ENCODE data around the gene CAMSAP1. TPM values are rescaled to one million over a fixed set of nuclear protein-coding genes. Genes with fewer than 3 reads are reported as not detected.
"Not testable (repeated sequence)": the region's sequence is repeated elsewhere in the genome, so short reads cannot be mapped to it uniquely, and the experiment has no call there.

CAMSAP1 gene
- total and polyA plus RNA-seq, 2 donors (not counting 1 experiment from before 2014, with no cell fraction given), result 5.0 to 18.8 TPM

DNA sequence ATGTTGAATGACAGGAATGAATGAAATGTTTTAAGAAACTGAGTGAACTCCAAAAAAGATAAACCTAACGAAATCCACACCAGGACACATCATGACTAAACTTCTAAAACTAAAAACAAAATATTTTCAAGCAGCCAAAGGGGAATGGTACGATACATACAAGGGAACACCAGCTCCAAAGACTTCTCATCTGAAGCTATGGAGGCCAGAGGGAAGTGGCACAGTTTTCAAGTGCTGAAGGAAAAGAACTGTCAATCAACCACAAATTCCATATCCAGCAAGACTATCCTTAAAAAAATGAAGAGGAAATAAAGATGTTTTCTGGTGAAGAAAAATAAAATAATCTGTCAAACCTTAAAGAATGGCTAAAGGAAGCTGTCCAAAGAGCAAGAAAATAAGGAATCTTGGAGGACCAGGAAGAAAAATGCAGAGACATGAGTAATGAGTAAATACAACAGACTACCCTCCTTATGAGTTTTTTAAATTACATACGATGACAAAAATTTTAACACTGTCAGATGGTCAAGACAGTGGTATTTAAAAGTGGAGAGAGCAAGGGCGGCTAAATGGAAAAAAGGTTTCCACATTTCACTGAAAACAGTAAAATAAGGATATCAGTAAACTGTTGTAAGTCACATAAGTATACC lies 12.0 kb downstream of the CAMSAP1 start:
- H3K9me3 ChIP-seq (ENCODE audit: control insufficient read depth, insufficient read depth, low read depth, low read length), result no peaks in the 10 kb centered on the region
- H3K36me3 ChIP-seq (ENCODE audit: control insufficient read depth, insufficient read depth, low read length), result no peaks in the 10 kb centered on the region
- no peak overlapping the region for H3K27ac ChIP-seq (ENCODE audit: insufficient read depth, low read length)
- no peaks in the 10 kb centered on the region for H4K20me1 ChIP-seq (ENCODE audit: control insufficient read depth, extremely low read depth, insufficient read depth, low read length)
- TF ChIP-seq, protein P1, sequence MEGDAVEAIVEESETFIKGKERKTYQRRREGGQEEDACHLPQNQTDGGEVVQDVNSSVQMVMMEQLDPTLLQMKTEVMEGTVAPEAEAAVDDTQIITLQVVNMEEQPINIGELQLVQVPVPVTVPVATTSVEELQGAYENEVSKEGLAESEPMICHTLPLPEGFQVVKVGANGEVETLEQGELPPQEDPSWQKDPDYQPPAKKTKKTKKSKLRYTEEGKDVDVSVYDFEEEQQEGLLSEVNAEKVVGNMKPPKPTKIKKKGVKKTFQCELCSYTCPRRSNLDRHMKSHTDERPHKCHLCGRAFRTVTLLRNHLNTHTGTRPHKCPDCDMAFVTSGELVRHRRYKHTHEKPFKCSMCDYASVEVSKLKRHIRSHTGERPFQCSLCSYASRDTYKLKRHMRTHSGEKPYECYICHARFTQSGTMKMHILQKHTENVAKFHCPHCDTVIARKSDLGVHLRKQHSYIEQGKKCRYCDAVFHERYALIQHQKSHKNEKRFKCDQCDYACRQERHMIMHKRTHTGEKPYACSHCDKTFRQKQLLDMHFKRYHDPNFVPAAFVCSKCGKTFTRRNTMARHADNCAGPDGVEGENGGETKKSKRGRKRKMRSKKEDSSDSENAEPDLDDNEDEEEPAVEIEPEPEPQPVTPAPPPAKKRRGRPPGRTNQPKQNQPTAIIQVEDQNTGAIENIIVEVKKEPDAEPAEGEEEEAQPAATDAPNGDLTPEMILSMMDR (conservative IDR thresholded peaks at IDR 0.05 in 1 of 2, IDR thresholded peaks at IDR 0.05 in 1 of 2; ENCODE audit: low read depth in 1 of 2, low read length in 2 of 2), result no peak
- TF ChIP-seq EZH2 (IDR thresholded peaks at IDR 0.05; ENCODE audit: low read length, missing control alignments), result no peak
- DNase-seq (ENCODE audit: low read depth in 2 of 2), result peak in 1 of 2 donors; percentile 19
- H3K27me3 ChIP-seq (ENCODE audit: control insufficient read depth, insufficient read depth, low read length), result no peaks in the 10 kb centered on the region
- H3K4me2 ChIP-seq (ENCODE audit: extremely low read depth, insufficient read depth, low read length), result no peak overlapping the region
- H3K4me3 ChIP-seq (replicated peaks in 1 of 4; ENCODE audit: control extremely low read depth in 1 of 4, insufficient read depth in 1 of 4, low read depth in 3 of 4, low read length in 4 of 4), result no peak overlapping the region
- no peak overlapping the region for H3K9ac ChIP-seq (ENCODE audit: insufficient read depth, low read length)
- H2AFZ ChIP-seq (ENCODE audit: low read length), result no peak overlapping the region
- peaks cover 68% of the 10 kb centered on the region for H3K79me2 ChIP-seq (ENCODE audit: control insufficient read depth, insufficient read depth, low read length)
- H3K4me1 ChIP-seq (ENCODE audit: control insufficient read depth, extremely low read depth, insufficient read depth, low read length), result no peaks in the 10 kb centered on the region

DNA sequence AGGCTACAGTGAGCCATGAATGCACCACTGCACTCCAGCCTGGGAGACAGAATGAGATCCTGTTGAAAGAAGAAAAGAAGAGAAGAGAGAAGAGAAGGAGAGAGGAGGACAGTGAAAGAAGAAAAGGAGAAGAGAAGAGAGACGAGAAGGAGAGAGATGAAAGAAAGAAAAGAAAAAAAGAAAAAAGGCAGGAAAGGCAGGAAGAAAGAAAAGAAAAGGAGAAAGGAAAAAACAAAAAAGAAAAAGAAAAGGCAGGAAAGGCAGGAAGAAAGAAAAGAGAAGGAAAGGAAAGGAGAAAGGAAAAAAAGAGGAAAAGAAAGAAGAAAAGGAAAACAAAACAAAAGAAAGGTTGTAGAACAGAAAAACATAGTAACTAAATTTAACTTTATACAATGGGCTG lies 14.2 kb downstream of the CAMSAP1 start:
- Histone ChIP-seq H3K27me3 (ENCODE audit: control insufficient read depth, insufficient read depth, low read length) (no peaks in the 10 kb centered on the region), H2AFZ (ENCODE audit: low read length) (no peak overlapping the region), H3K27ac (ENCODE audit: insufficient read depth, low read length) (no peak overlapping the region), H3K36me3 (ENCODE audit: control insufficient read depth, insufficient read depth, low read length) (no peaks in the 10 kb centered on the region), H4K20me1 (ENCODE audit: control insufficient read depth, extremely low read depth, insufficient read depth, low read length) (no peaks in the 10 kb centered on the region), H3K79me2 (ENCODE audit: control insufficient read depth, insufficient read depth, low read length) (peaks cover 81% of the 10 kb centered on the region), H3K4me1 (ENCODE audit: control insufficient read depth, extremely low read depth, insufficient read depth, low read length) (peaks cover 3% of the 10 kb centered on the region), H3K4me2 (ENCODE audit: extremely low read depth, insufficient read depth, low read length) (no peak overlapping the region), H3K4me3 (replicated peaks in 1 of 4; ENCODE audit: control extremely low read depth in 1 of 4, insufficient read depth in 1 of 4, low read depth in 3 of 4, low read length in 4 of 4) (no peak overlapping the region), H3K9me3 (ENCODE audit: control insufficient read depth, insufficient read depth, low read depth, low read length) (no peaks in the 10 kb centered on the region), H3K9ac (ENCODE audit: insufficient read depth, low read length) (no peak overlapping the region)
- TF ChIP-seq, protein P1 (conservative IDR thresholded peaks at IDR 0.05 in 1 of 2, IDR thresholded peaks at IDR 0.05 in 1 of 2; ENCODE audit: low read depth in 1 of 2, low read length in 2 of 2), result no peak
- no peak for TF ChIP-seq EZH2 (IDR thresholded peaks at IDR 0.05; ENCODE audit: low read length, missing control alignments)
- no peak for DNase-seq (ENCODE audit: low read depth in 2 of 2)

DNA sequence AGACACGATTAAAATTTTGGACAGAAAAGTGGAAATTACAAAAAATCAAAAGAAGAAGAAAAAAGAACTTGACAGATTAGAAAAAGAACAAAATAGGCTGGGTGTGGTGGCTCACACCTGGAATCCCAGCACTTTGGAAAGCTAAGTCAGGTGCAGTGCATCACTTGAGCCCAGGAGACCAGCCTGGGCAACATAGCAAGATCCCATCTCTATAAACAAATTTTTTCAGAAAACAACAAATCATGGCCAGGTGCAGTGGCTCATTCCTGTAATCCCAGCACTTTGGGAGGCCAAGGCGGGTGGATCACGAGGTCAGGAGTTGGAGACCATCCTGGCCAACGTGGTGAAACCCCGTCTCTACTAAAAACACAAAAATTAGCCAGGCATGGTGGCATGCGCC lies 15.0 kb downstream of the CAMSAP1 start:
- H4K20me1 ChIP-seq (ENCODE audit: control insufficient read depth, extremely low read depth, insufficient read depth, low read length); H3K9me3 ChIP-seq (ENCODE audit: control insufficient read depth, insufficient read depth, low read depth, low read length); DNase-seq (ENCODE audit: low read depth in 2 of 2); H3K4me1 ChIP-seq (ENCODE audit: control insufficient read depth, extremely low read depth, insufficient read depth, low read length); H3K27me3 ChIP-seq (ENCODE audit: control insufficient read depth, insufficient read depth, low read length); H3K36me3 ChIP-seq (ENCODE audit: control insufficient read depth, insufficient read depth, low read length); H3K4me2 ChIP-seq (ENCODE audit: extremely low read depth, insufficient read depth, low read length); H3K9ac ChIP-seq (ENCODE audit: insufficient read depth, low read length); H3K4me3 ChIP-seq (replicated peaks in 1 of 4; ENCODE audit: control extremely low read depth in 1 of 4, insufficient read depth in 1 of 4, low read depth in 3 of 4, low read length in 4 of 4); H3K27ac ChIP-seq (ENCODE audit: insufficient read depth, low read length); H2AFZ ChIP-seq (ENCODE audit: low read length): not testable (repeated sequence)
- peaks cover 82% of the 10 kb centered on the region for H3K79me2 ChIP-seq (ENCODE audit: control insufficient read depth, insufficient read depth, low read length)
